Osteoblast (primary cell): ENCODE measurements around the gene ATRIP. TPM values are rescaled to one million over a fixed set of nuclear protein-coding genes. Genes with fewer than 3 reads are reported as not detected.

Experiments
- DNase-seq: peaks from one replicate; pipeline ENCODE4 v3.0.0; 2011; ENCODE audit warnings: low spot score, mixed read lengths; ENCODE audit not compliant: insufficient read length; ENCODE audit errors: missing footprints
- H2AFZ ChIP-seq: 2 replicates; pipeline ENCODE4 v1.6.0; 2011; ENCODE audit warnings: mild to moderate bottlenecking, low read length
- H3K27ac ChIP-seq: 2 replicates; pipeline ENCODE4 v1.5.1; 2011; ENCODE audit warnings: mild to moderate bottlenecking, low read depth, low read length, moderate library complexity
- H3K27me3 ChIP-seq: 2 replicates; pipeline ENCODE4 v1.6.0; 2012; ENCODE audit warnings: mild to moderate bottlenecking, control low read depth, inconsistent platforms, low read length, moderate library complexity; ENCODE audit not compliant: insufficient read depth
- H3K36me3 ChIP-seq: 2 replicates; pipeline ENCODE4 v1.5.1; 2011; ENCODE audit warnings: mild to moderate bottlenecking, low read length, control low read depth, moderate library complexity; ENCODE audit not compliant: insufficient read depth
- H3K4me1 ChIP-seq: 2 replicates; pipeline ENCODE4 v1.5.1; 2011; ENCODE audit warnings: mild to moderate bottlenecking, low read length, control low read depth, moderate library complexity; ENCODE audit not compliant: insufficient read depth
- H3K4me2 ChIP-seq: 2 replicates; pipeline ENCODE4 v1.6.0; 2011; ENCODE audit warnings: mild to moderate bottlenecking, low read length; ENCODE audit not compliant: insufficient read depth
- H3K4me3 ChIP-seq: fragments of 200-600 bp; sonication (generic); 3 replicates; pipeline ENCODE4 v1.5.1; 2012; ENCODE audit warnings: mild to moderate bottlenecking, low read length, inconsistent platforms; ENCODE audit not compliant: insufficient read depth
- H3K79me2 ChIP-seq: 2 replicates; pipeline ENCODE4 v1.6.0; 2012; ENCODE audit warnings: mild to moderate bottlenecking, low read length, control low read depth, inconsistent platforms; ENCODE audit not compliant: insufficient read depth
- H3K9me3 ChIP-seq: 2 replicates; pipeline ENCODE4 v1.5.1; 2011; ENCODE audit warnings: low read depth, low read length, control low read depth
- H4K20me1 ChIP-seq: 2 replicates; pipeline ENCODE4 v1.6.0; 2012; ENCODE audit warnings: mild to moderate bottlenecking, low read length, control low read depth; ENCODE audit not compliant: insufficient read depth
- total RNA-seq: library from RNA; depleted of rRNA; stranded (reverse); fragments of >200 nt; gene quantifications from 2 replicates; pipeline ENCODE4 v1.2.3, GENCODE V29; 2012
- TF ChIP-seq, protein P1 (sequence below): IDR thresholded peaks from 2 replicates; pipeline ENCODE4 v1.5.1; 2011; ENCODE audit warnings: mild to moderate bottlenecking, low read depth, low read length, moderate library complexity; ENCODE audit errors: extremely low read depth

ATRIP gene
- total RNA-seq, 1 donor = 5.1 TPM

DNA sequence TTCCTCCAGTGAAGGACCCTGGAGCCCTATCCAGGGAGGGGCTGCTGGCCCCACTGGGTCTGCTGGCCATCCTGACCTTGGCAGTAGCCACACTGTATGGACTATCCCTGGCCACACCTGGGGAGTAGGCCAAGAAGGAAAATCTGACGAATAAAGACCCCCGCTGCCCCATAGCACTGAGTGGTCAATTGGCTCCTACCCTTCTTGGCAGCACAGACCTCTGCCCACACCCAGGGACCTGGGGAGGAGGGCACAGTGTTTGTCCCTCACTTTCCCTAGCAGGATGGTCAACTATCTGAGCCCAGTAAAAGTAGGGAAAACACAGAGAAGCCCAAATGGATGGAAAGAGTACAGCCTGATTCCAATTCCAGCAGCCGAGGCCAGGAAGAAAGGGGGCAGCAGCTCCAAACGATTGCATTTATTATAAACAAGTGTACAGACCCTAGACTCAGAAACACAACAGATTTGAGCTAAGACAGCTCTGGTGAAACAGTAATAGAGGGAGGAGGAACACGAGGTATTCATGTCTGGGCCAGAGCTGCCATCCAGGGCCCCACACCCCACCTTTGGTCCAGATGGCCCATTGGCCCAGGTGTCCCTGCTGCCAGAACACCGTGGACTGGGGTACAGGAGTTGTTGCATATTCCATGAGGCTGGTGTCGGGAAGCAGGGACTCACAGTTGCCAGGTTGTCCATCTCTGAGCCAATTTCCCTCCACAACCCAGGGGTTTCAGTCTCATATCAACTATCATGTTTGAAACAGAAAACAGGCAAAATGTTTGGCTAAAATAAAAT lies 21.1 kb downstream of the ATRIP start:
- Histone ChIP-seq H3K79me2 (peaks cover 59% of the 10 kb centered on the region), H3K27me3 (no peaks in the 10 kb centered on the region), H4K20me1 (peaks cover 4% of the 10 kb centered on the region), H3K4me3 (peak overlapping the region; percentile 78), H3K36me3 (peaks cover 27% of the 10 kb centered on the region), H3K27ac (peak overlapping the region; percentile 100), H3K4me1 (peaks cover 33% of the 10 kb centered on the region), H2AFZ (no peak overlapping the region), H3K9me3 (no peaks in the 10 kb centered on the region), H3K4me2 (peak overlapping the region; percentile 93)
- TF ChIP-seq, protein P1, sequence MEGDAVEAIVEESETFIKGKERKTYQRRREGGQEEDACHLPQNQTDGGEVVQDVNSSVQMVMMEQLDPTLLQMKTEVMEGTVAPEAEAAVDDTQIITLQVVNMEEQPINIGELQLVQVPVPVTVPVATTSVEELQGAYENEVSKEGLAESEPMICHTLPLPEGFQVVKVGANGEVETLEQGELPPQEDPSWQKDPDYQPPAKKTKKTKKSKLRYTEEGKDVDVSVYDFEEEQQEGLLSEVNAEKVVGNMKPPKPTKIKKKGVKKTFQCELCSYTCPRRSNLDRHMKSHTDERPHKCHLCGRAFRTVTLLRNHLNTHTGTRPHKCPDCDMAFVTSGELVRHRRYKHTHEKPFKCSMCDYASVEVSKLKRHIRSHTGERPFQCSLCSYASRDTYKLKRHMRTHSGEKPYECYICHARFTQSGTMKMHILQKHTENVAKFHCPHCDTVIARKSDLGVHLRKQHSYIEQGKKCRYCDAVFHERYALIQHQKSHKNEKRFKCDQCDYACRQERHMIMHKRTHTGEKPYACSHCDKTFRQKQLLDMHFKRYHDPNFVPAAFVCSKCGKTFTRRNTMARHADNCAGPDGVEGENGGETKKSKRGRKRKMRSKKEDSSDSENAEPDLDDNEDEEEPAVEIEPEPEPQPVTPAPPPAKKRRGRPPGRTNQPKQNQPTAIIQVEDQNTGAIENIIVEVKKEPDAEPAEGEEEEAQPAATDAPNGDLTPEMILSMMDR = no peak
- DNase-seq = peak; percentile 34

DNA sequence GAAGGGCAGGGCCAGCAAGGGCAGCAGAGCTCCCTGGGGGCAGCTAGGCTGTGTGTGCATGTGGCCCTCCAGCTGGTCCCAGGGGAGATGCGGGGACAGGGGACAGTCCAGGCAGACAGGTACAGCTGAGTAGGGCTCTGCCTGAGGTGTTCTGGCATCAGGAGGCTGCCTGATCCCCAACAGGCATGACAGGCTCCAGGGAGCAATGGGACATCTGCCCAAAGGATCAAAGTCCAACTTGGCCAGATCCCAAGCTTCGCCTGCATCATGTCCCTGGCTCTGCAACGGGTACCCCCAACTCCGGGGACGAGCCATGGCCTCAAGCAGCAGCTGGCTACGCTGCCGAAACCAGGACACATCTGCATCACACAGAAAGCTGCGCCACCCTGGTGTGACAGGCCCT lies 21.8 kb downstream of the ATRIP start:
- peaks cover 37% of the 10 kb centered on the region for H3K4me1 ChIP-seq
- peaks cover 4% of the 10 kb centered on the region for H4K20me1 ChIP-seq
- no peaks in the 10 kb centered on the region for H3K9me3 ChIP-seq
- H3K4me3 ChIP-seq = no peak overlapping the region
- no peak overlapping the region for H3K4me2 ChIP-seq
- TF ChIP-seq, protein P1 = no peak
- H3K79me2 ChIP-seq = peaks cover 59% of the 10 kb centered on the region
- H3K36me3 ChIP-seq = peaks cover 27% of the 10 kb centered on the region
- DNase-seq = no peak
- H2AFZ ChIP-seq = no peak overlapping the region
- no peaks in the 10 kb centered on the region for H3K27me3 ChIP-seq
- peak overlapping the region; percentile 100 for H3K27ac ChIP-seq

DNA sequence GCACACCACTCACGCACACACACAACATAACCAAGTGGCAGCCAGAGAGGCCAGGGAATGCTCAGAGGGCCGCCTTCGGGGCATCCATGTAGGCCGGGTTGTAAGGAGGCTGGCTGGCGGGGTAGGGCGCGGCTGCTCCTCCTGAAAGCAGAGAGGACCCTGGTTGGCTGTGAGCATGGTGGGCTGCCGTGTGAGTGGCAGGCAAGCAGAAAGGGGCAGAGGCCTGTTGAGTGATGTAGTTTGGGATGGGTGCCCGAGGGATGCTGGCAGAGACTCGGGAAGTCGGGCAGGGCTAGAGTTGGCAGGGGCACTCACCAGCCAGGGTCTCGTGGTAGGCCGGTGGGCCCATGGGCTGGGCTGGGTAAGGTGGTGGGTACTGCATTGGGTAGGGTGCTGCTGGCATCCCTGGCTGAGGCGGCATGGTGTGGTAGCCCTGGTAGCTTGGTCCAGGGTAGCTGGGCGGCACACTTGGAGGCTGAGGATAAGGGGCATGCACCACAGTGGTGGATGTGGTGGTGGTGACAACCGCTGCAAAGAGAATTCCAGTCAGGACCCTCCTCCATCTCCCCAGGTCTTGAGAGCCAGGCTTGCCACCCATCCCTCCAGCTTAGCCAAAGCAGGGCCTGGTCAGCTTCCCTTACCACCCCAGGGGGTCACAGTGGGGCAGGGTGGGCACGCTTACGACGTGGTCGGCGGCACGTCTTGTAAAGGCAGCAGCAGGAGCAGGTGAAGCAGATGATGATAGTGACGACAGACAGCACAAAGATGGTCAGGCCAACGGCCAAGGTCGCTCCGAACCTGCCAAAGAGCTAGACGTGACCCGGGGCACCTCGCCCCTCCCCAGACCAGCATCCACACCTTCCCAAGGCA lies 22.7 kb downstream of the ATRIP start:
- peaks cover 40% of the 10 kb centered on the region for H3K4me1 ChIP-seq
- no peak for DNase-seq
- no peaks in the 10 kb centered on the region for H3K9me3 ChIP-seq
- H2AFZ ChIP-seq = no peak overlapping the region
- H3K4me2 ChIP-seq = no peak overlapping the region
- H4K20me1 ChIP-seq = peaks cover 4% of the 10 kb centered on the region
- no peaks in the 10 kb centered on the region for H3K27me3 ChIP-seq
- TF ChIP-seq, protein P1 = no peak
- peaks cover 59% of the 10 kb centered on the region for H3K79me2 ChIP-seq
- peaks cover 27% of the 10 kb centered on the region for H3K36me3 ChIP-seq
- H3K4me3 ChIP-seq = no peak overlapping the region
- H3K27ac ChIP-seq = no peak overlapping the region

DNA sequence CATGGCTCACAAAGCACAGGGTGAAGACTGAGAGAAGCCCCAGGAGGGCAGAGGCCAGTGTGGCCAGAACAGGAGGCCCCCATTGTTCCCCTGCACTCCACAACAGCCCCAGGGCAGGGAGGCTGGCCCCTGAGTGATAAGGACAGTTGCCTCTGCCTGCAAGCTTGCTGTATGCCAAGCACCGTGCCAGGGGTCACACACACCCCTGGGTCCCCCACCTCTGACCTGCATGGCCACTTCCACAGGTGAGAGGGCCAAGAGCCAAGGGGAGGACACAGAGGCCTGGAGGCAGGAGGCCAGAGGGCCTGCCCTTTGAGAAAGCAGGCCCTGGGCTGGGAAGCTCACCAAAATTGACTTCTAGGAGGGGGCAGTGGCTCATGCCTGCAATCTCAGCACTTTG lies 23.7 kb downstream of the ATRIP start:
- TF ChIP-seq, protein P1 = no peak
- DNase-seq = no peak
- Histone ChIP-seq H3K79me2 (peaks cover 59% of the 10 kb centered on the region), H3K9me3 (no peaks in the 10 kb centered on the region), H2AFZ (no peak overlapping the region), H4K20me1 (peaks cover 4% of the 10 kb centered on the region), H3K27me3 (no peaks in the 10 kb centered on the region), H3K4me3 (no peak overlapping the region), H3K4me1 (peaks cover 35% of the 10 kb centered on the region), H3K27ac (peak overlapping the region; percentile 12), H3K4me2 (no peak overlapping the region), H3K36me3 (peaks cover 27% of the 10 kb centered on the region)
